Measurements from ENCODE around the gene ASIC2. TPM values are rescaled to one million over a fixed set of nuclear protein-coding genes. Genes with fewer than 3 reads are reported as not detected.

Gene ASIC2
- total RNA-seq, 1 experiment from 2014 or later, result 0.74 TPM

DNA sequence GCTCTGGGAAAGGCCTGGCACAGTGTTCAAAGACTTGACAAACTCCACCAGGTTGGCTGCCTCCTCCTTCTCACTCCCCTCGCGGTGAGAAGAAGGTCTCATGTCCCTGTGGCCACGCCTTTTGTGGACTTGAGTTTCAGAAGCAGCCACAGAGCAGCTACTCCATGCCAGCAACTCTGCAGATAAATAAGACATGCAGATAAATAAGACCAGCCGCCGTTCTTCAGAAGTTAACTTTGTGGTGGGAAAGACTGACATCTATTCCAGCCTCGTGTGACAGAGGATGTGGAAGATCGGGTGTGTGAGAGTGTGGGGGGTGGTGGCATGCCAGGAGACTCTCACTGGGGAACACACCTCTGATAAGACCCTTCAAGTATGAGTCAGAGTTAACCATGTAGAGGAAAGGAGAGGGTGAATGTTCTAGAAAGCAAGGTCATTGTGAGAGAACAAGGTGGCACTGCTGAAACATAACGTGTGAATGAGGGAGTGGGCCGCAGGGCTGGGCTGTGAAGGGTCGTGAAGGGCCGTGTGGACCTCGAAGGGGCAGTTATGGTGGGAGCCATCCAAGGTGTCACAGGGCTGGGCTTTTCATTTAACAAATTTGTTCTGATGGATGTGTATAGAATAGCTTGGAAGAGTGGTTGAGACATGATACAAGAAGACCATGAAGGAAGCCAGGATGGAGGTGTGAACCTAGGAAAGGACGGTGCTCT lies 300.6 kb downstream of the ASIC2 start:
- no peak overlapping the region for H3K4me3 Mint-ChIP-seq

More for the DNA sequence above, 300.6 kb downstream of the ASIC2 start:
- Mint-ChIP-seq H3K27ac (no peak overlapping the region), H3K36me3 (ENCODE audit: insufficient read depth in 1 of 3, low read depth in 3 of 3) (peaks cover 0 to 12% (median 2%) of the 10 kb centered on the region in 3 experiments; a peak in 3 of 7 replicates), H3K4me1 (no peaks in the 10 kb centered on the region), H3K27me3 (ENCODE audit: low read depth) (peaks cover 17% of the 10 kb centered on the region), H3K9me3 (peaks cover 15 to 19% of the 10 kb centered on the region in 2 experiments)
- H4K91ac ChIP-seq (ENCODE audit: insufficient read length, low read depth, low read length), result no peak overlapping the region
- H4K20me1 ChIP-seq (ENCODE audit: control insufficient read depth, insufficient read depth, insufficient read length), result no peaks in the 10 kb centered on the region
- H3K4me1 ChIP-seq (ENCODE audit: insufficient read depth, low read length), result no peaks in the 10 kb centered on the region
- H2BK20ac ChIP-seq (ENCODE audit: low read depth, low read length, poor library complexity, severe bottlenecking), result no peak overlapping the region
- H3K23me2 ChIP-seq (ENCODE audit: insufficient read length, low read depth, low read length, poor library complexity, severe bottlenecking), result no peaks in the 10 kb centered on the region
- no peak overlapping the region for H3K4me2 ChIP-seq (ENCODE audit: insufficient read depth, insufficient read length, low read length)
- no peak overlapping the region for H3K4ac ChIP-seq (ENCODE audit: low read depth, low read length)
- no CpG with 5 or more reads among the region's 13 CpGs for WGBS (ENCODE audit: extremely low coverage, insufficient read length, low lambda C conversion rate)
- H3K18ac ChIP-seq (ENCODE audit: insufficient read length, low read depth, low read length), result no peak overlapping the region
- H4K8ac ChIP-seq (replicated peaks; ENCODE audit: insufficient read length, low read depth, low read length), result no peak overlapping the region
- H2BK5ac ChIP-seq (ENCODE audit: insufficient read length, low read length), result no peak overlapping the region
- H3K9me3 ChIP-seq (ENCODE audit: control insufficient read depth, low read depth, low read length), result no peaks in the 10 kb centered on the region
- H3K14ac ChIP-seq (ENCODE audit: insufficient read depth, low read length), result no peak overlapping the region
- H2AK5ac ChIP-seq (ENCODE audit: insufficient read length, low read length), result no peak overlapping the region
- no peak overlapping the region for H2BK120ac ChIP-seq (ENCODE audit: low read depth, low read length, poor library complexity, severe bottlenecking)
- TF ChIP-seq, protein P1, sequence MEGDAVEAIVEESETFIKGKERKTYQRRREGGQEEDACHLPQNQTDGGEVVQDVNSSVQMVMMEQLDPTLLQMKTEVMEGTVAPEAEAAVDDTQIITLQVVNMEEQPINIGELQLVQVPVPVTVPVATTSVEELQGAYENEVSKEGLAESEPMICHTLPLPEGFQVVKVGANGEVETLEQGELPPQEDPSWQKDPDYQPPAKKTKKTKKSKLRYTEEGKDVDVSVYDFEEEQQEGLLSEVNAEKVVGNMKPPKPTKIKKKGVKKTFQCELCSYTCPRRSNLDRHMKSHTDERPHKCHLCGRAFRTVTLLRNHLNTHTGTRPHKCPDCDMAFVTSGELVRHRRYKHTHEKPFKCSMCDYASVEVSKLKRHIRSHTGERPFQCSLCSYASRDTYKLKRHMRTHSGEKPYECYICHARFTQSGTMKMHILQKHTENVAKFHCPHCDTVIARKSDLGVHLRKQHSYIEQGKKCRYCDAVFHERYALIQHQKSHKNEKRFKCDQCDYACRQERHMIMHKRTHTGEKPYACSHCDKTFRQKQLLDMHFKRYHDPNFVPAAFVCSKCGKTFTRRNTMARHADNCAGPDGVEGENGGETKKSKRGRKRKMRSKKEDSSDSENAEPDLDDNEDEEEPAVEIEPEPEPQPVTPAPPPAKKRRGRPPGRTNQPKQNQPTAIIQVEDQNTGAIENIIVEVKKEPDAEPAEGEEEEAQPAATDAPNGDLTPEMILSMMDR (conservative IDR thresholded peaks at IDR 0.05), result no peak
- no peak overlapping the region for H2AFZ ChIP-seq (ENCODE audit: low read length)
- no peaks in the 10 kb centered on the region for H3K79me2 ChIP-seq (ENCODE audit: insufficient read depth, low read length)
- H3K9ac ChIP-seq (ENCODE audit: extremely low read depth, insufficient read length, low read length), result no peak overlapping the region
- no peak for DNase-seq
- H3K79me1 ChIP-seq (ENCODE audit: insufficient read depth, low read depth, low read length, poor library complexity, severe bottlenecking), result no peaks in the 10 kb centered on the region
- H2BK12ac ChIP-seq (ENCODE audit: insufficient read length, low read depth, low read length), result no peak overlapping the region
- no peak overlapping the region for H3K56ac ChIP-seq (ENCODE audit: insufficient read length, low read depth, low read length)
- no peak overlapping the region for H3T11ph ChIP-seq (ENCODE audit: low read length)
- no peak overlapping the region for H3K27ac ChIP-seq (ENCODE audit: insufficient read length, low read depth, low read length)
- no peak overlapping the region for H2BK15ac ChIP-seq (ENCODE audit: low read depth, low read length)
- H3K23ac ChIP-seq (ENCODE audit: insufficient read length, low read depth, low read length), result no peak overlapping the region
- H3K27me3 ChIP-seq (ENCODE audit: insufficient read depth, low read length), result no peaks in the 10 kb centered on the region
- no peak overlapping the region for H4K5ac ChIP-seq (ENCODE audit: insufficient read length, low read depth, low read length)

Data from H9 (cell line).